HG02642 (cell line): ENCODE results near the gene LEF1.

Source experiments
- ATAC-seq: cut with Tn5 transposase; IDR thresholded peaks from one replicate; pipeline ENCODE4 v1.9.1; 2021; ENCODE audit warnings: mild to moderate bottlenecking; ENCODE audit not compliant: unreplicated experiment, poor library complexity

LEF1 gene

GRCh38 chr4:108152980-108153379, 15.8 kb downstream of the LEF1 start:
- ATAC-seq, result no peak

GRCh38 chr4:108149588-108150380, 18.9 kb downstream of the LEF1 start:
- no peak for ATAC-seq

GRCh38 chr4:108148316-108148715, 20.4 kb downstream of the LEF1 start:
- no peak for ATAC-seq

GRCh38 chr4:108146819-108147218, 21.9 kb downstream of the LEF1 start:
- ATAC-seq, result no peak

- no peak for ATAC-seq
Measured at GRCh38 chr4:108146336-108146735, 22.4 kb downstream of the LEF1 start.

- no peak for ATAC-seq
Measured at GRCh38 chr4:108144451-108144850, 24.3 kb downstream of the LEF1 start.

GRCh38 chr4:108143515-108143914, 25.2 kb downstream of the LEF1 start:
- ATAC-seq, result no peak

- no peak for ATAC-seq
Measured at GRCh38 chr4:108142870-108143269, 25.9 kb downstream of the LEF1 start.

GRCh38 chr4:108141213-108141950, 27.4 kb downstream of the LEF1 start:
- peak; percentile 44 for ATAC-seq

GRCh38 chr4:108140328-108140727, 28.4 kb downstream of the LEF1 start:
- no peak for ATAC-seq

GRCh38 chr4:108139089-108139488, 29.6 kb downstream of the LEF1 start:
- peak; percentile 65 for ATAC-seq

- ATAC-seq, result no peak
Measured at GRCh38 chr4:108135549-108136209, 33.1 kb downstream of the LEF1 start.

GRCh38 chr4:108130955-108131354, 37.8 kb downstream of the LEF1 start:
- ATAC-seq, result no peak

- no peak for ATAC-seq
Measured at GRCh38 chr4:108129196-108129595, 39.5 kb downstream of the LEF1 start.

GRCh38 chr4:108126806-108127205, 41.9 kb downstream of the LEF1 start:
- no peak for ATAC-seq

GRCh38 chr4:108120789-108121188, 47.9 kb downstream of the LEF1 start:
- ATAC-seq, result no peak

- ATAC-seq, result peak; percentile 9
Measured at GRCh38 chr4:108119199-108119800, 49.4 kb downstream of the LEF1 start.

GRCh38 chr4:108118505-108118904, 50.2 kb downstream of the LEF1 start:
- peak; percentile 86 for ATAC-seq

- ATAC-seq, result no peak
Measured at GRCh38 chr4:108117418-108118182, 51.1 kb downstream of the LEF1 start.
